Measurements from ENCODE around the gene RYR2. TPM values are rescaled to one million over a fixed set of nuclear protein-coding genes. Genes with fewer than 3 reads are reported as not detected.

Gene RYR2
- total RNA-seq, 1 experiment from 2014 or later, result 2.8 TPM

DNA sequence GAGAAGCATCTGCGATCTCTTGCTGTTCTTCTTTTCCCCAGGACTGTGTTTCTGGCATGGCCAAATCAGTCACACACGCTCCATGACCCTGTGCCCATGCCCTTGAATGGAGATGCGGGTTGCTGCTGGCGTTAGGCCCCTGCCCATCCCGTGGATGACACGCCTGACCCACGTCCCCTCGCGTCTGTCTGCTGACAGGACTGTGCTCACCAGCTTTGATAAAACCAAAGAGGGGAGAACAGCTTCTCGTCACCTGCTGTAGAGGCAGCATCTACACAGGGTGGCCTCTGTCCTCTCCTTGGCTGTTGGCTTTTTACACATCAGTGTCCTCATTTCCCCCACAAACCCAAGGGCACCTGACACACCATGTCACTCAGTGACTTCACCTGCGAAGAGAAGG, 44.6 kb upstream of the RYR2 start:
- CTCF ChIA-PET, result no interaction called here
- intact Hi-C loops (cut with micrococcal nuclease; ENCODE audit: unreplicated experiment), result no loop called here
- DNase-seq (ENCODE audit: low spot score), result no peak
- H3K4me1 ChIP-seq (ENCODE audit: insufficient read depth, low read length, poor library complexity, severe bottlenecking), result no peaks in the 10 kb centered on the region
- POLR2A ChIA-PET (ENCODE audit: low non-redundant PET), result no interaction called here
- TF ChIP-seq, protein P1, sequence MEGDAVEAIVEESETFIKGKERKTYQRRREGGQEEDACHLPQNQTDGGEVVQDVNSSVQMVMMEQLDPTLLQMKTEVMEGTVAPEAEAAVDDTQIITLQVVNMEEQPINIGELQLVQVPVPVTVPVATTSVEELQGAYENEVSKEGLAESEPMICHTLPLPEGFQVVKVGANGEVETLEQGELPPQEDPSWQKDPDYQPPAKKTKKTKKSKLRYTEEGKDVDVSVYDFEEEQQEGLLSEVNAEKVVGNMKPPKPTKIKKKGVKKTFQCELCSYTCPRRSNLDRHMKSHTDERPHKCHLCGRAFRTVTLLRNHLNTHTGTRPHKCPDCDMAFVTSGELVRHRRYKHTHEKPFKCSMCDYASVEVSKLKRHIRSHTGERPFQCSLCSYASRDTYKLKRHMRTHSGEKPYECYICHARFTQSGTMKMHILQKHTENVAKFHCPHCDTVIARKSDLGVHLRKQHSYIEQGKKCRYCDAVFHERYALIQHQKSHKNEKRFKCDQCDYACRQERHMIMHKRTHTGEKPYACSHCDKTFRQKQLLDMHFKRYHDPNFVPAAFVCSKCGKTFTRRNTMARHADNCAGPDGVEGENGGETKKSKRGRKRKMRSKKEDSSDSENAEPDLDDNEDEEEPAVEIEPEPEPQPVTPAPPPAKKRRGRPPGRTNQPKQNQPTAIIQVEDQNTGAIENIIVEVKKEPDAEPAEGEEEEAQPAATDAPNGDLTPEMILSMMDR (conservative IDR thresholded peaks at IDR 0.05; ENCODE audit: low read depth, low read length), result no peak
- TF ChIP-seq EZH2 (IDR thresholded peaks at IDR 0.05; ENCODE audit: borderline replicate concordance, low read depth, low read length, poor library complexity, severe bottlenecking), result no peak
- no TSS peak for BruUV-seq (replicated peaks)
- no peak overlapping the region for H3K27ac ChIP-seq (ENCODE audit: low read depth, low read length, poor library complexity, severe bottlenecking)
- H3K27me3 ChIP-seq (replicated peaks; ENCODE audit: insufficient read depth, low read depth, low read length, poor library complexity), result no peaks in the 10 kb centered on the region
- H3K4me3 ChIP-seq (ENCODE audit: low read depth, low read length, poor library complexity, severe bottlenecking), result no peak overlapping the region
- no peaks in the 10 kb centered on the region for H3K9me3 ChIP-seq (ENCODE audit: low read depth, low read length, poor library complexity, severe bottlenecking)
- no peaks in the 10 kb centered on the region for H3K36me3 ChIP-seq (ENCODE audit: insufficient read depth, low read length, poor library complexity, severe bottlenecking)

DNA sequence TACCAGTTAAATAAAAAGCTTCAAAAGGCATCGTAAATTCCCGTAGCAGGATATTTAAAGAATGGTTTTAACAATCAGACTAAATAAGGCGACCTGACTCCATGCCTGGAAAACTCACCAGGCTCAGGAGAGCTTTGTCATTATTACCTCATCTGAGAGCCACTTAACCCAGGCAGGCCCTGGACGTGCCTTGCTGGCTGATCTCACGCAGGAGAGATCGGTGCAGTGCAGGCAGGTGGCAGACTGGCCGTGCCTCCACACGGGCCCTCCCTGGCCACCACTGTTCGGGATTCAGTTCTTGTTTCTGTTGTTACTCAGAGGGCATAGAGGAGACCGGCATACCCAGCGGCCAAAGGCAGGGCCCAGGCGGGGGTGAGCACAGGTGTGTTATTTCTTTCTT, 44.1 kb upstream of the RYR2 start:
- POLR2A ChIA-PET (ENCODE audit: low non-redundant PET), result no interaction called here
- Histone ChIP-seq H3K4me3 (ENCODE audit: low read depth, low read length, poor library complexity, severe bottlenecking) (no peak overlapping the region), H3K27me3 (replicated peaks; ENCODE audit: insufficient read depth, low read depth, low read length, poor library complexity) (no peaks in the 10 kb centered on the region), H3K4me1 (ENCODE audit: insufficient read depth, low read length, poor library complexity, severe bottlenecking) (no peaks in the 10 kb centered on the region), H3K36me3 (ENCODE audit: insufficient read depth, low read length, poor library complexity, severe bottlenecking) (no peaks in the 10 kb centered on the region), H3K9me3 (ENCODE audit: low read depth, low read length, poor library complexity, severe bottlenecking) (no peaks in the 10 kb centered on the region), H3K27ac (ENCODE audit: low read depth, low read length, poor library complexity, severe bottlenecking) (no peak overlapping the region)
- intact Hi-C loops (cut with micrococcal nuclease; ENCODE audit: unreplicated experiment), result no loop called here
- CTCF ChIA-PET, result interaction anchor here (0.6 kb wide), 1 partner anchor 15 kb away, joined by 3 read pairs; no protein-coding TSS in a partner anchor
- BruUV-seq (replicated peaks), result no TSS peak
- TF ChIP-seq, protein P1 (conservative IDR thresholded peaks at IDR 0.05; ENCODE audit: low read depth, low read length), result no peak
- no peak for TF ChIP-seq EZH2 (IDR thresholded peaks at IDR 0.05; ENCODE audit: borderline replicate concordance, low read depth, low read length, poor library complexity, severe bottlenecking)
- DNase-seq (ENCODE audit: low spot score), result no peak

DNA sequence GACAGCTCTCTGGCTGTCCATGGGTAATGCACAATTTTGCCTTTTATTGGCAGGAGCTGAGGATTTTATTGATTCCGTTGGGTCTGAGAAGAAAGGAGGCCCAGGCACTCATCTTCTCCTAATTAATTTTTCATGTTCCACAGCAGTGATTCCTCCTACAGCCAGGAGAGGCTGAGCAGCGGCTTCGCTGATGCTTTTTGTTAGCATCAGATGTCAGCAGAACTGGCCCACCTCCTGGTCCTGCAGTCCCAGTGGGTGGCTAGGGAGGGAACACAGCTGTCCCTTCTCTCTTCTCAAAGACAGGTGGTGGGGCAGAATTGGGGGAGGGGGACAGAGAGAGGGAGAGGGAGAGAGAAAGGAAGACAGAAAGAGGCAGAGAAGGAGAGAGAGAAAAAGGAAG, 43.4 kb upstream of the RYR2 start:
- ChIA-PET POLR2A (ENCODE audit: low non-redundant PET) (no interaction called here), CTCF (interaction anchor here (0.6 kb wide), 1 partner anchor 16 kb away, joined by 3 read pairs; no protein-coding TSS in a partner anchor)
- no peak for DNase-seq (ENCODE audit: low spot score)
- Histone ChIP-seq H3K36me3 (ENCODE audit: insufficient read depth, low read length, poor library complexity, severe bottlenecking) (no peaks in the 10 kb centered on the region), H3K4me3 (ENCODE audit: low read depth, low read length, poor library complexity, severe bottlenecking) (no peak overlapping the region), H3K4me1 (ENCODE audit: insufficient read depth, low read length, poor library complexity, severe bottlenecking) (no peaks in the 10 kb centered on the region), H3K27me3 (replicated peaks; ENCODE audit: insufficient read depth, low read depth, low read length, poor library complexity) (no peaks in the 10 kb centered on the region), H3K9me3 (ENCODE audit: low read depth, low read length, poor library complexity, severe bottlenecking) (no peaks in the 10 kb centered on the region), H3K27ac (ENCODE audit: low read depth, low read length, poor library complexity, severe bottlenecking) (no peak overlapping the region)
- TF ChIP-seq, protein P1 (conservative IDR thresholded peaks at IDR 0.05; ENCODE audit: low read depth, low read length), result no peak
- no peak for TF ChIP-seq EZH2 (IDR thresholded peaks at IDR 0.05; ENCODE audit: borderline replicate concordance, low read depth, low read length, poor library complexity, severe bottlenecking)
- intact Hi-C loops (cut with micrococcal nuclease; ENCODE audit: unreplicated experiment), result no loop called here
- BruUV-seq (replicated peaks), result no TSS peak

Measured in A673 (cell line).